ENCODE data around the gene SAMD8.

SAMD8 gene

GRCh38 chr10:75150656-75151055, 39.2 kb downstream of the SAMD8 start:
- H3K36me3 ChIP-seq: no peaks in the 10 kb centered on the region; the same call in 1 of the 2 replicates
- H3K27me3 ChIP-seq: no peaks in the 10 kb centered on the region
- DNase-seq: no peak
- peaks cover 3% of the 10 kb centered on the region; the same call in 1 of the 2 replicates for H3K4me1 ChIP-seq
- no peaks in the 10 kb centered on the region for H3K9me3 ChIP-seq
- no peak for TF ChIP-seq CTCF (IDR thresholded peaks at IDR 0.05; ENCODE audit: low read depth, low read length)
- H3K4me3 ChIP-seq (ENCODE audit: low read depth, low read length): no peak overlapping the region

- Histone ChIP-seq H3K36me3 (no peaks in the 10 kb centered on the region), H3K27me3 (no peaks in the 10 kb centered on the region), H3K4me3 (ENCODE audit: low read depth, low read length) (no peak overlapping the region), H3K9me3 (no peaks in the 10 kb centered on the region), H3K4me1 (no peaks in the 10 kb centered on the region)
- no peak for DNase-seq
- no peak for TF ChIP-seq CTCF (IDR thresholded peaks at IDR 0.05; ENCODE audit: low read depth, low read length)
Measured at GRCh38 chr10:75159519-75159918, 48.1 kb downstream of the SAMD8 start.

- Histone ChIP-seq H3K36me3 (no peaks in the 10 kb centered on the region), H3K4me1 (no peaks in the 10 kb centered on the region), H3K9me3 (no peaks in the 10 kb centered on the region), H3K27me3 (no peaks in the 10 kb centered on the region), H3K4me3 (ENCODE audit: low read depth, low read length) (no peak overlapping the region)
- DNase-seq: no peak
- TF ChIP-seq CTCF (IDR thresholded peaks at IDR 0.05; ENCODE audit: low read depth, low read length): no peak
Measured at GRCh38 chr10:75165684-75166622, 54.5 kb downstream of the SAMD8 start.

- no peaks in the 10 kb centered on the region for H3K36me3 ChIP-seq
- DNase-seq: no peak
- no peaks in the 10 kb centered on the region for H3K27me3 ChIP-seq
- no peaks in the 10 kb centered on the region for H3K4me1 ChIP-seq
- no peaks in the 10 kb centered on the region for H3K9me3 ChIP-seq
- TF ChIP-seq CTCF (IDR thresholded peaks at IDR 0.05; ENCODE audit: low read depth, low read length): no peak
- H3K4me3 ChIP-seq (ENCODE audit: low read depth, low read length): no peak overlapping the region
Measured at GRCh38 chr10:75166623-75166972, 55.1 kb downstream of the SAMD8 start.

- no peak for DNase-seq
- H3K9me3 ChIP-seq: no peaks in the 10 kb centered on the region
- H3K27me3 ChIP-seq: no peaks in the 10 kb centered on the region
- no peaks in the 10 kb centered on the region for H3K36me3 ChIP-seq
- H3K4me1 ChIP-seq: no peaks in the 10 kb centered on the region
- no peak for TF ChIP-seq CTCF (IDR thresholded peaks at IDR 0.05; ENCODE audit: low read depth, low read length)
- no peak overlapping the region for H3K4me3 ChIP-seq (ENCODE audit: low read depth, low read length)
Measured at GRCh38 chr10:75168275-75168674, 56.8 kb downstream of the SAMD8 start.

GRCh38 chr10:75170215-75170614, 58.8 kb downstream of the SAMD8 start:
- Histone ChIP-seq H3K4me3 (ENCODE audit: low read depth, low read length) (no peak overlapping the region), H3K27me3 (no peaks in the 10 kb centered on the region), H3K36me3 (no peaks in the 10 kb centered on the region; the same call in 1 of the 2 replicates), H3K4me1 (no peaks in the 10 kb centered on the region), H3K9me3 (no peaks in the 10 kb centered on the region)
- DNase-seq: no peak
- TF ChIP-seq CTCF (IDR thresholded peaks at IDR 0.05; ENCODE audit: low read depth, low read length): no peak

Measured in BE2C (cell line).